Trophoblast cell (in vitro differentiated cells and primary cell): ENCODE measurements around the gene SLC10A7.

ENCODE experiments used
- DNase-seq, 2 donors: peaks; one replicate each; pipeline ENCODE4 v3.0.0-alpha.2; 2016
- H2AFZ ChIP-seq: 2 replicates; pipeline ENCODE4 v1.6.1; 2013; ENCODE audit warnings: low read length, moderate library complexity, mild to moderate bottlenecking; ENCODE audit not compliant: insufficient read depth, poor library complexity
- H2AK5ac ChIP-seq: 2 replicates; pipeline ENCODE4 v1.6.1; 2013; ENCODE audit warnings: mild to moderate bottlenecking, low read length
- H2BK120ac ChIP-seq: 2 replicates; pipeline ENCODE4 v1.6.1; 2013; ENCODE audit warnings: low read length, mild to moderate bottlenecking, moderate library complexity; ENCODE audit not compliant: insufficient read depth, poor library complexity
- H2BK12ac ChIP-seq: 2 replicates; pipeline ENCODE4 v1.6.1; 2013; ENCODE audit warnings: mild to moderate bottlenecking, low read length, moderate library complexity
- H2BK5ac ChIP-seq: 2 replicates; pipeline ENCODE4 v1.6.1; 2013; ENCODE audit warnings: low read length, low read depth, moderate library complexity, mild to moderate bottlenecking; ENCODE audit not compliant: poor library complexity
- H3K14ac ChIP-seq: 2 replicates; pipeline ENCODE4 v1.6.1; 2013; ENCODE audit warnings: mild to moderate bottlenecking, low read length
- H3K18ac ChIP-seq: 2 replicates; pipeline ENCODE4 v1.6.1; 2013; ENCODE audit warnings: mild to moderate bottlenecking, low read length
- H3K23ac ChIP-seq: 2 replicates; pipeline ENCODE4 v1.6.1; 2013; ENCODE audit warnings: low read length
- H3K27ac ChIP-seq: 2 replicates; pipeline ENCODE4 v1.5.1; 2013; ENCODE audit warnings: low read depth, mild to moderate bottlenecking, inconsistent platforms, low read length, moderate library complexity
- H3K27me3 ChIP-seq: 2 replicates; pipeline ENCODE4 v1.6.1; 2013; ENCODE audit warnings: inconsistent platforms, mild to moderate bottlenecking, low read length, moderate library complexity; ENCODE audit not compliant: insufficient read depth
- H3K36me3 ChIP-seq, 2 experiments: 1 replicate in 1 of 2; 2 replicates in 1 of 2; pipeline ENCODE4 v1.6.1; 2013; ENCODE audit warnings: low read length in 2 of 2, mild to moderate bottlenecking in 2 of 2, moderate library complexity in 1 of 2; ENCODE audit not compliant: insufficient read depth in 2 of 2, control insufficient read depth in 1 of 2
- H3K4ac ChIP-seq: 2 replicates; pipeline ENCODE4 v1.6.1; 2013; ENCODE audit warnings: low read depth, mild to moderate bottlenecking, low read length, moderate library complexity
- H3K4me1 ChIP-seq, 2 experiments: 1 replicate in 1 of 2; 2 replicates in 1 of 2; pipeline ENCODE4 v1.6.1; 2013; ENCODE audit warnings: low read length in 2 of 2, mild to moderate bottlenecking in 2 of 2, moderate library complexity in 1 of 2; ENCODE audit not compliant: insufficient read depth in 2 of 2, control insufficient read depth in 1 of 2
- H3K4me2 ChIP-seq: 2 replicates; pipeline ENCODE4 v1.6.1; 2013; ENCODE audit warnings: inconsistent platforms, mild to moderate bottlenecking, low read length, moderate library complexity
- H3K4me3 ChIP-seq: 2 replicates; pipeline ENCODE4 v1.5.1; 2013; ENCODE audit warnings: mild to moderate bottlenecking, low read depth, low read length, inconsistent platforms
- H3K79me1 ChIP-seq: one replicate; pipeline ENCODE4 v1.6.1; 2013; ENCODE audit warnings: low read length
- H3K79me2 ChIP-seq: 2 replicates; pipeline ENCODE4 v1.6.1; 2013; ENCODE audit warnings: low read length, mild to moderate bottlenecking; ENCODE audit not compliant: control insufficient read depth, insufficient read depth, poor library complexity
- H3K9ac ChIP-seq: 2 replicates; pipeline ENCODE4 v1.6.1; 2013; ENCODE audit warnings: mild to moderate bottlenecking, low read length
- H3K9me3 ChIP-seq: 2 replicates; pipeline ENCODE4 v1.6.1; 2013; ENCODE audit warnings: low read depth, mild to moderate bottlenecking, control low read depth, inconsistent platforms, low read length; ENCODE audit not compliant: insufficient read depth
- H4K12ac ChIP-seq: 2 replicates; pipeline ENCODE4 v1.6.1; 2013; ENCODE audit warnings: low read depth, mild to moderate bottlenecking, low read length, moderate library complexity
- H4K8ac ChIP-seq: 2 replicates; pipeline ENCODE4 v1.6.1; 2013; ENCODE audit warnings: low read depth, mild to moderate bottlenecking, low read length, moderate library complexity
- H4K91ac ChIP-seq: one replicate; pipeline ENCODE4 v1.6.1; 2013; ENCODE audit warnings: low read depth, mild to moderate bottlenecking, low read length, moderate library complexity
- WGBS: extraction: QIAGEN DNeasy Blood & Tissue Kit; methylation state at CpG from one replicate; pipeline ENCODE4 v1.1.7; 2013; ENCODE audit warnings: missing lambda C conversion rate; ENCODE audit not compliant: insufficient read length, insufficient coverage; ENCODE audit errors: extremely low coverage; 5-methylcytosine and 5-hydroxymethylcytosine counted together

The SLC10A7 gene

GRCh38 chr4:146456681-146457080 lies 65.1 kb downstream of the SLC10A7 start:
- WGBS, result no CpG with 5 or more reads among the region's 2 CpGs
- no peak overlapping the region for H2AFZ ChIP-seq
- no peak overlapping the region for H3K4me3 ChIP-seq
- no peak overlapping the region for H3K4ac ChIP-seq
- H4K91ac ChIP-seq, result no peak overlapping the region
- no peak for DNase-seq
- no peak overlapping the region for H2BK120ac ChIP-seq
- H2BK5ac ChIP-seq, result no peak overlapping the region
- no peaks in the 10 kb centered on the region for H3K36me3 ChIP-seq
- no peaks in the 10 kb centered on the region for H3K79me1 ChIP-seq
- no peaks in the 10 kb centered on the region for H3K9me3 ChIP-seq
- H3K27ac ChIP-seq, result no peak overlapping the region
- H3K4me1 ChIP-seq, result no peaks in the 10 kb centered on the region
- no peak overlapping the region for H3K14ac ChIP-seq
- no peaks in the 10 kb centered on the region for H3K27me3 ChIP-seq
- H3K23ac ChIP-seq, result no peak overlapping the region
- no peaks in the 10 kb centered on the region for H3K79me2 ChIP-seq
- H3K4me2 ChIP-seq, result no peak overlapping the region
- H2BK12ac ChIP-seq, result no peak overlapping the region
- no peak overlapping the region for H3K18ac ChIP-seq
- H3K9ac ChIP-seq, result no peak overlapping the region
- no peak overlapping the region for H4K12ac ChIP-seq
- H2AK5ac ChIP-seq, result no peak overlapping the region
- H4K8ac ChIP-seq, result no peak overlapping the region

- Histone ChIP-seq H3K14ac (no peak overlapping the region), H3K79me1 (no peaks in the 10 kb centered on the region), H3K27ac (no peak overlapping the region), H3K9ac (no peak overlapping the region), H4K91ac (no peak overlapping the region), H3K23ac (no peak overlapping the region), H3K79me2 (no peaks in the 10 kb centered on the region), H2BK12ac (no peak overlapping the region), H2BK120ac (no peak overlapping the region), H4K8ac (no peak overlapping the region), H2AK5ac (no peak overlapping the region), H3K4me3 (no peak overlapping the region), H3K18ac (no peak overlapping the region), H3K36me3 (no peaks in the 10 kb centered on the region), H3K27me3 (no peaks in the 10 kb centered on the region), H3K9me3 (no peaks in the 10 kb centered on the region), H2AFZ (no peak overlapping the region), H3K4ac (no peak overlapping the region), H3K4me1 (no peaks in the 10 kb centered on the region), H2BK5ac (no peak overlapping the region), H3K4me2 (no peak overlapping the region), H4K12ac (no peak overlapping the region)
- no CpG with 5 or more reads among the region's 5 CpGs for WGBS
- no peak for DNase-seq
Measured at GRCh38 chr4:146453181-146453807, 68.4 kb downstream of the SLC10A7 start.

GRCh38 chr4:146450524-146450923 lies 71.2 kb downstream of the SLC10A7 start:
- Histone ChIP-seq H2BK120ac (no peak overlapping the region), H3K4me2 (no peak overlapping the region), H3K36me3 (no peaks in the 10 kb centered on the region), H2BK5ac (no peak overlapping the region), H3K23ac (no peak overlapping the region), H3K79me2 (no peaks in the 10 kb centered on the region), H3K9ac (no peak overlapping the region), H3K4me1 (no peaks in the 10 kb centered on the region), H3K4ac (no peak overlapping the region), H3K14ac (no peak overlapping the region), H3K79me1 (no peaks in the 10 kb centered on the region), H3K4me3 (no peak overlapping the region), H4K12ac (no peak overlapping the region), H4K8ac (no peak overlapping the region), H3K27me3 (no peaks in the 10 kb centered on the region), H3K18ac (no peak overlapping the region), H2AK5ac (no peak overlapping the region), H3K27ac (no peak overlapping the region), H3K9me3 (no peaks in the 10 kb centered on the region), H2AFZ (no peak overlapping the region), H4K91ac (no peak overlapping the region), H2BK12ac (no peak overlapping the region)
- DNase-seq, result no peak

GRCh38 chr4:146446555-146446954 lies 75.2 kb downstream of the SLC10A7 start:
- H3K23ac ChIP-seq, result no peak overlapping the region
- H3K9me3 ChIP-seq, result no peaks in the 10 kb centered on the region
- H2BK5ac ChIP-seq, result no peak overlapping the region
- no peak overlapping the region for H3K4ac ChIP-seq
- H3K18ac ChIP-seq, result no peak overlapping the region
- DNase-seq, result no peak
- H3K36me3 ChIP-seq, result peaks cover 0 to 4% of the 10 kb centered on the region in 2 experiments
- H3K4me2 ChIP-seq, result no peak overlapping the region
- H2AK5ac ChIP-seq, result no peak overlapping the region
- H3K4me1 ChIP-seq, result no peaks in the 10 kb centered on the region
- no peaks in the 10 kb centered on the region for H3K27me3 ChIP-seq
- H4K91ac ChIP-seq, result no peak overlapping the region
- H3K4me3 ChIP-seq, result no peak overlapping the region
- H2AFZ ChIP-seq, result no peak overlapping the region
- no peak overlapping the region for H4K8ac ChIP-seq
- H3K79me1 ChIP-seq, result no peaks in the 10 kb centered on the region
- H3K14ac ChIP-seq, result no peak overlapping the region
- H3K9ac ChIP-seq, result no peak overlapping the region
- no CpG with 5 or more reads among the region's 4 CpGs for WGBS
- H2BK120ac ChIP-seq, result no peak overlapping the region
- H4K12ac ChIP-seq, result no peak overlapping the region
- no peak overlapping the region for H3K27ac ChIP-seq
- H3K79me2 ChIP-seq, result no peaks in the 10 kb centered on the region
- no peak overlapping the region for H2BK12ac ChIP-seq
